Ureter (tissue), 1 donor: Measurements from ENCODE around the gene OTOP3. TPM values are rescaled to one million over a fixed set of nuclear protein-coding genes. Genes with fewer than 3 reads are reported as not detected.
"Not testable (repeated sequence)": the region's sequence is repeated elsewhere in the genome, so short reads cannot be mapped to it uniquely, and the experiment has no call there.

Experiments
- DNase-seq: peaks from one replicate; pipeline ENCODE4 v3.0.0-alpha.2; 2020; ENCODE audit warnings: low spot score
- total RNA-seq: library from RNA; stranded (reverse); gene quantifications from one replicate; pipeline ENCODE4 v1.2.4, GENCODE V29; 2023
- donor health status: DM: yes; HTN: yes; CAD: no.

OTOP3 gene
- total RNA-seq, 1 donor from 2014 or later, result not detected

DNA sequence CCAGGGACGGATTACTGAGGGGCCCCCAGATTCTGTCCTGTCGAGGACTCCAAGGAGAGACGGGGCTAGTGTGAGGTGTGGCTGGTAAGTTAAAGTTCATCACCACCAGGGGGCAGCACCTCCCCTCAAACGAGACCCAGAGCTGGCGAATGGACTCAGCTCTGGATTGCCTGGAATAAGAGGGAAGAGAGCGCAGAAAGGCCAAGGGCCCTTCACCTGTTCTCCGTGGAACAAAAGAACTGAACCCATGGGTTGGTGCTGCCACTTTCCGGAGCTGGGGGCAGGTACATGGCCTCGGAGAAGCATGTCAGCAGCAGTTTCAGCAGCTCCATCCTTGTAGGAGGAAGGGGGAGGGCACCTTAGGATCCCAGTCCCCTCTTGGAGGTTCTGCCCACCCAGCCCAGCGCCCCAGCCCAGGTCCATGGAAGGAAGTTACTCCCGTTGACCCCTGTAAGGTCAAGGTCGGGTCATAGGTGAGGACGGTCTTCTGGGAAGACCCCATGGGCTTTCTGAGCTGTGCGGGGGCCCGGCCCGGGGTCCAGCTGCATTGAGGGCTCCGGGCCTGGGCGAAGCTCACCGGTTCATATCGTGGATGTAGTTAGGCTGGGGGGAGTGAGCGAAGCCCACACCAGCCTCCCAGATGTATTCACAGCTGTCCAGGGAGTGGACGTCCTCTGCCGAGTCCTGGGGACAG, 26.1 kb downstream of the OTOP3 start:
- DNase-seq, result peak; percentile 90

DNA sequence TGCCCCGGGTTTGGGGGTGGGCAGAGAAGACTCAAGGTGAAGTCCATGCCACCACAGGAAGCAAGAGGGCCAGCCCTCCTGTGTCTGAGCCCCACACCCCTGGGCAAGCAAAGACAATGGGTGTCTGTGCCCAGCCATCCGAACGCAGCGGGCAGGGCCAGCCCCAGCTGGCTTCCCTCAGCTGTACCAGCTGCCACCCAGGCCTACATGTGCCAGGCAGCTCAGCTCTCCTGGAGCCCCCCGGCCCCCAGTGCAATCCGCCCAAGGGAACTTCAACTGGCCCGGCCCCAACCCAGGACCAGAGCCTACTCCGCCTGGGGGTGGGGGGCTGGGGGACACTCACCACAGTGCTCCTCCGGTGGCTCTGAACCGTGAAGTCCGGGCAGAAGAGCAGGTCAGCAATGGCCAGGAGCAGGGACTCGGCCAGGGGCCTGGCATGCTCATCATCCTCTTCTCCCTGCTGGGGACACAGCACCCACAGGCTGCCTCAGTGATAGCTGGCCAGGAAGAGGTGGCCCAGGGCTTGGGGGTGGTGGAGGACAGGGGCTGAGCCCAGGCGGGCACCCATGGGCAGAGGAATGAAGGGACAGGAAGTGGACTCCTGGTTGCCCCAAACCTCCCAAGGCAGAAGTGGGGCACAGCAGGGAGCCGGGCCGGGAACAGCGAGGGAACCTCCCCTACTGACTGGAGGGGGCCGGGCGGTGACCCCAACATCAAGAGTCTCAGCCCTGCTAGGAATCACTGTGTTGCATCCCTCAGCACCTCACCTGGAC, 27.1 kb downstream of the OTOP3 start:
- no peak for DNase-seq

- no peak for DNase-seq
Observed at GRCh38 chr17:74963656-74964055, 28.0 kb downstream of the OTOP3 start.

DNA sequence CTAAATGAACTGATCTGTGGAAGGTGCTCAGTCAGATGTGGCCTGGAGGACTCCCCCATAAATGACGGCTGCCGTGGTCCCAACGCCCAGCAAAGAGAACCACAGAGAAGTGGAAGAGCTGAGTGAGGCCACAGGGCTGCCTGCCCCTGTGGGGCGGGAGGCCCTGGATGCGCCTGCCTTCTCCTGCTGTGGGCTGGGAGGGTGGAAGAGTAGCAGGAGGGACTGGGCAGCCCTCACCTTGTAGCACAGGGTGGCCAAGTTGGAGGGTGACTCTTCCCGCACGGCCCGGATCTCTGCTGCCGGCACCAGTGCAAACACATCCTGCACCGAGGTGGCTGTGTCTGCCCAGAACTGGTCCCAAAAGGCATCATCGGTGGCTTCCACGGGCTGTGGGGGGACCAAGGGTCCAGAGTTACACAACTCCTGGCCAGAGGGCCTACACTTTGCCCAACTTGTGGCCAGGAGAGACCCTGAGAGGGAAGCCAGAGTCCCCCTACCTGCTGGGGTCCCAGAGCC, 28.6 kb downstream of the OTOP3 start:
- no peak for DNase-seq

DNA sequence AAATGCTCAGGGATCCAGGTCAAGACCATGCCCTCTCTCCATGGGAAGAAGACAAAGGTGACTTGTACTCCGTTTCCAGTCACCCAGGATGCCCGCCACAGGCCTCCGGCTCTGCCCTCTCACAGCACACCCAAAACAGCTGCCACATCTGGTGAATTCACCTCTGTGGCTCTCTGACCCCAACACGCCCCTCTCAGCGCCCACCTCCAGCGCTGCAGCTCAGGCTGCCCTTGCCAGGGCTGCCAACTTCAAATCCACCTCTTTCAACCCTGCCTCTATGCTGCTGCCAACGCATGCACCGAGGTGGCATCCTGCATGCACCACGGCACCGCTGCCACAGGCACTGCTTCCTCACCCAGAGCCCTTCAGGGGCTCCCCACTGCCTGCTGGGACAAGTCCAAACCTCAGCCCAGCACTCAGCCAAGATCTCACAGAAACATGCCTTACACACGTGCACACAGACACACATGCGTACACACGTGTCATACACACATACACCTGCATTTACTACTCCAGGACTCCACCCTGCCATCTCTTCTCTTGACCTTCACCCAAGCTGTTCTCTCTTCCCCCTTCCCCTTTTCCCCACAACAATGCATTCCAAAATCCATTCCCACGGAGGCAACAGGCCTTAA, 29.4 kb downstream of the OTOP3 start:
- no peak for DNase-seq

DNA sequence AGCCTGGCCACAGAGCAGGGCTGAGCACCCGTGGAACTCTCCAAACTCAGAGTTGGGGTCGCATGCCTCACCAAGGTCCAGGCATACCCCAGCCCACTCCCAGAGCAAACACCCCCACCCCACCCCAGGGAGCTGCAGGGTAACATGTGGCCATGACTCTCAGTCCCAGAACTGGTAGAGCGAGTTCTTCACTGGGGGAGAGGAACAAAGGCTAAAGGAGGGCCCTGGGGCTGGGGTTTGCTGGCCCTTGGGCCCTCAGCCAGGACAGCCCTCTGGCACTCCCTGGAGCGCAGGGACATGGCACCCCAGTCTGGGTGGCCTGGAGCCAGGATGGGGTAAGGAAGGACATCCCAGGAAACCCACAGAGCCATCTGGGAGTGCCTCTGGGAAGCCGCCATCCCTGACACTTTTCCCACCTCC, 32.7 kb downstream of the OTOP3 start:
- peak; percentile 74 for DNase-seq

GRCh38 chr17:74969501-74969900, 33.8 kb downstream of the OTOP3 start:
- not testable (repeated sequence) for DNase-seq

GRCh38 chr17:74970395-74970794, 34.7 kb downstream of the OTOP3 start:
- DNase-seq, result no peak

DNA sequence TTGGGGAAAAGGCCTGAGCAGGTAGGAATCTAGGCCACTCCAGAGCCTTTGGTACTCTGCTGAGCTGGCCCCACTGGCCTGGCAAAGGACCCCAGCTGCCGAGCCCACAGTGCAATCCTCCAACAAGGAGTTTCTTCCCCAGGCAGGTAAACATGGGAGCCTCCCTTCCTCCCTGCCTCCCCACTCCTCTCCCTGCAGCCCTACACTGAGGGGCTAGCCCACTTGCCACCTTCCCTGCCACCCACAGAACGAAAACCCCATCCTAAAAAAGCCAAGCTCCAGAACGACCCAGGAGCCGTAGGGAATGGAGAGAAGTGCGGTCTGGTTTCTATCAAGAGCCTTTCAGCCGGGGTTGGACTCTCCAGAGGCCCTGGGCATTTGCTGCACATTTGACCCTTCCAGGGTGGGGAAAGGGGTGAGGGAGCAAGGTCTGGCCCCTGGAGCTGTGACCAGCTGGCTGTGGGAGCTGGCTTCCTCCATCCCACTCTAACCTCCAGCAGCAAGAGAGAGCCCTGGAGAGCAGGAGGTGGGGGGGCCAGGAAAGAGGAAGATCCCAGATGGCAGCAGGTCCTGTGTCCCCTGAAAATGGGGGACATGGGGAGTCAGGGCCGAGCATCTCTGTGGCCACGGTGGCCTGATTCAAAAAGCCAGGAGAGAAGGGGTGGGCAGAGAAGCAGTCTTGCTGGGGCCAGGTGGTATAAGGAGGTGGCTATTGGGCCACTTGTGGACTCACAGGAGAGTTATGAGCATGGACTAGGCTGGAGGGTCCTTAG, 35.6 kb downstream of the OTOP3 start:
- no peak for DNase-seq

- DNase-seq, result no peak
Observed at GRCh38 chr17:74971842-74972106, 36.1 kb downstream of the OTOP3 start.

DNA sequence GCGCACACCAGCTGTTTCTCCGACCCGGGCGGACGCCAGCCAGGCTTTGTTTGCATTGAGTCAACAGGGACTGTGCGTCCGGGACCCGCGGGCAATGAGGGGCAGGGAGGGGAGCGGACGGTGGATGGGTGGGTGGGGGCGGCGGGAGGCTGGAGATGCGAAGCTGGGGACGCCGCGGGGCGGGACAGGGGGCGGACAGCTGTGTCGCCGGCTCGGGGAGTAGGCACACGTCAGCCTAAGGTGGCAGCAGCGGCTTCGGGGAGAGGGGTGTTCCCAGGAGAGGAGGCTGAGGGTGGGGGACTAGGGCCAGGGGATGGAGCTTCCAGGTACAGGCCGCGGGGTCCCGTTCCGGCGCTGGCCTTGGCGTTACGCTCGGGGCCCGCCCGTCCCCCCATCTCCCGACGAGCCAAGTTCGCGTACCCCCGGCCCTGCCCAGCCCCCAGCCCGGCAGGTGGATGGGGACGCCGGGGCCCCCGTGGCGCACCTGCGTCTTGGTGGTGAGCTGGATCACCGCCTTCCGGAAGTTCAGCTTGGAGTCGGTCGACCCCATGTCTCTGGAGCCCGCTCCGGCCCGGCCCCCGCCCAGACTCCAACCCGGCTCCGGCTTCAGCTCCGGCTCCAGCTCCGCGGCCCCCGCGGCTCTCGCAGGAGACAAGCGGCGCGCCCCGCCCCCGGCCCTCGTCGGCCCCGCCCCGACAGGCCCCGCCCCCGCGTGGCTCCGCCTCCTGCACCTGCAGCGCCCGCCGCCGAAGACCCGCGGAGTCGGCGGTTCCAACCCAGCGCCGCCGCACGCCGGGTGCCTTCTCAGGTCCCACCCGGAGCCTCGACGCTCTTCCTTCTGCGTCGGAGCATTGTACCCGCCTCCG, 36.6 kb downstream of the OTOP3 start, which contains the start of gene HID1:
HID1 (minus strand) TSS at position 653 of the 866 bp plus-strand sequence; CDS start at position 550, 103 bp downstream.
- DNase-seq, result peak; percentile 69

DNA sequence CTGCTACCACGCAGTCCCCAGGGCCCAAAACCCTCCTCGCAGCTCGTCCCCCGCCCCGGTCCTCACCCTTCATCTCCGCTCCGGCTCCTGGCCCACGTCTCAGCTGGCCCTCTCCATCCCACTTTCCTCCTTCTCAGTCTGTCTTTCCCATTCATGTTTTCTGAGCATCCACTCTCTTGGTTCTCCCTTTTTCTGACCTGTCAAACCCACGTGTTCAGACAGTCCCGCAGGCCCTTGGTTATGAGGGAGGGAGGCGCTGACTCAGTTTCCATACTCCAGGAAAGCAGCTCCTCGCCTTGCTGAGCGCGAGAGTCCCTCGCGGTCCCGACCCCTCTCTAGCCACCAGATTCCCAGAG, 37.3 kb downstream of the OTOP3 start:
- no peak for DNase-seq

GRCh38 chr17:74975943-74976342, 40.2 kb downstream of the OTOP3 start:
- DNase-seq, result no peak

GRCh38 chr17:74977802-74978201, 42.1 kb downstream of the OTOP3 start:
- DNase-seq, result no peak

GRCh38 chr17:74978240-74978639, 42.5 kb downstream of the OTOP3 start:
- DNase-seq, result no peak

DNA sequence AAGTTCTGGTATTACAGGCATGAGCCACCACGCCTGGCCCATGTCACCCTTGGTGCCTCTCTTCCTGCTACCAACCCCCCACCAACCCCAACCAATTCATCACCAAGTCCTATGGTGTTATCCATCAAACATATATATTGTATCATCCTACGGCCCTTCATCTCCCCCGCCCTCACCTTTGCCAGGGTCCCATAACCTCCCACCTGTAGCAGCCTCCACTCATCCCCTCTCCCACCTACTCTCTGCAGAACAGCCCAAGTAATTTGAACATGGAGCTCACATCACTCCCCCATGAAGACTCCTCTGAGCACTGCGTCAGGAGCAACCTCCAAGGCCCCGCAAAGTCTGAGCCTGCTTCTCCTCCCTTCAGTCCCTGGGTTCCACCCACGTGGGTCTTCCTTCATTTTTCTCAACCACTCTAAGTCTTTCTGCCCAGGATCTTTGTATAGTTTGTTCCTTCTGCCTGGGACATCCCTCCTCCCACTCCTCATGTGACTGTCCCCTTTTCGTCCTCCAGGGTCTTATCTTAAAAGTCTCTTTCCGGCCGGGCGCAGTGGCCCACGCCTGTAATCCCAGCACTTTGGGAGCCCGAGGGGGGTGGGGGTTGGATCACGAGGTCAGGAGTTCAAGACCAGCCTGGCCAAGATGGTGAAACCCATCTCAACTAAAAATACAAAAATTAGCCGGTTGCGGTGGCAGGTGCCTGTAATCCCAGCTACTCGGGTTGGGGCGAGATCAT, 43.9 kb downstream of the OTOP3 start:
- DNase-seq, result no peak

DNA sequence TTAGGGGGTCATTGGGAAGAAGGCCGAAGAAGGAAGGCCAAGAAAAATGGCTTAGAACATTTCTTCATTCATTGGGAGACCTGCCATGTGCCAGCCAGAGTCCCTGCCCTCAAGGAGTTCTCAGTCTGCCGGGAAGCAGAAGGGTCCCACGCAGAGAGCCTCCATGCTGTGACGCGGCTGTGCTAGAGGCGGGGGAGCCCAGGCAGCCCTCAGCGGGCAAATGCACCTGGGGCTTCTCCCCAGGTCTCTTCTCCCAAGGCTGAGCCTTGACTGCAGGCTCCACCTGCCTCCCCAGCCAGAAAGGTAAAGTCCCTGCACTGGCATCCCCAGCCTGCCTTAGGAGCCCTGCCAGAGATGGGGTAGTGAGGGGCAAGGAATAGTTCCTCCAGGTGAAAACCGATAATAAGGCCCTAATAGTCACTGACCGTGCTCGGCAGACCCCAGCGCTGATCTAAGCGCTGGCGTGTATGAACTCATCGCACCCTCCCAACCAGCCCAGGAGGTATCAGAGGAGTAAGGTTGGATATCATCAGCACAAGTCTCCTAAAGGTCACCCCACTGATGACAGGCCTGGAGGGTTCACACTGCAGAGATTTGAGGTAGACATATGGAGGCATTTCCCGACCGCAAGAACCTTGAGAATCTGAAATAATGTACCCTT, 45.8 kb downstream of the OTOP3 start:
- DNase-seq, result no peak

DNA sequence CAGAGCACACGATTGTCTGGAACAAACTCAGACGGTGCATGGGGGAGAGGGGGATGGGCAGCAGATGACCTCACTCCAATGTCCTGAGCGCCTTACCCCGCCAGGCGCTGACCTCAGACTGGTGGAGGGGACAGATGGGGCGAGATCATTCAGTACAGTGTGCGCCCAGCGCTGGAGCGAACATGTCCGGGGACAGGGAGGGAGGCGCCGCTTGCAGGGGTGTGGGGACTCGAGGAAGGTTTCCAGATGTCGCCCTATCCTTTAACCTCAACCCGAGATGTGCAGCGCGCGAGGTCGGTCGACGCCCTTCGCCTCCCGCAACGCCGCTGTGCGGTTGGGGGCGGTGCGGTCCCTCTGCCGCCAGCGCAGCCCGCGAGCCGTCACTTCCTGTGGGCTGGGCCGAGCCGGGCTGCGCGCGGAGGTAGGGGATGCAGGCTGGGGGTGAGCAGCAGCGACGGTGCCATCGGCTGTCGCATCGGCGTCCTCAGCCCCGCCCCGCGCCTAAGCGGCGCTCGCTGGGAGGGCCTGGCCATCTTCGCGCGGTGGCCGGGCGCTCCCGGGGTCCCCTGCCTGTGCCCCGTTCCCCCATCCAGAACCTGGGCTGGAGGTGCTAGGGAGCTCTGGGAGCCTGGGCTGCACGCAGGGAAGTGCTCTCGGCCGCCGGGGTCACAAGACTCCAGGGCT, 46.4 kb downstream of the OTOP3 start:
- DNase-seq, result peak; percentile 76

DNA sequence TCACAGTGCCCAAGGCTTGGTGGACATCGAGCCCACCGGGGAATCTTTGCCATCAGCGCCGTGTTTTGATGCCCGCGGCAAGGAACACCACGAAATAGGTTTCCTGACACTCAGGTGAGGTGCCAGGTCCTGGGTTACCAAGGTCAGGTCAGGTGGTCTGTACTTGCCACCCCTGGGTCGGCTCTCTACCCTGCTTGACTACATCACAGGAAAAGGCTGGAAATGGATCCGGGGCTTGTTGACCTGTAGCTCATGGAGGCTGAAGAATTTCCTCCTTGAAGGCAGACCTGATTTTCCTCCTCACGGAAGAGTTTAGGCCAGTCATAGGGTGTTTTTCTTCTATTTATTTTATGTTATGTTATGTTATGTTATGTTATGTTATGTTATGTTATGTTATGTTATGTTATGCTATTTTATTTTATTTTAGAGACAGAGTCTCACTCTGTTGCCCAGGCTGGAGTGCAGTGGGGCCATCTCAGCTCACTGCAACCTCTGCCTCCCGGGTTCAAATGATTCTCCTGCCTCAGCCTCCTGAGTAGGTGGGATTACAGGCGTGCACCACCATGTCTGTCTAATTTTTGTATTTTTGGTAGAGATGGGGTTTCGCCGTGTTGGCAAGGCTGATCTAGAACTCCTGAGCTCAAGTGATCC, 47.1 kb downstream of the OTOP3 start:
- DNase-seq, result not testable (repeated sequence)
